GM23338 (cell line): ENCODE results near the gene HLCS. TPM values are rescaled to one million over a fixed set of nuclear protein-coding genes. Genes with fewer than 3 reads are reported as not detected.

Experiments
- ATAC-seq: fragments of 200-7000 bp; cut with Tn5 transposase; 3 replicates; pipeline ENCODE4 v1.9.1; 2020
- DNase-seq: peaks from one replicate; pipeline ENCODE4 v3.0.0-alpha.2; 2015; ENCODE audit warnings: low spot score
- H2AFZ ChIP-seq: fragments of 200-600 bp; sonication (generic); 2 replicates; pipeline ENCODE4 v1.8.0; 2016; ENCODE audit warnings: antibody characterized with exemption, mild to moderate bottlenecking, moderate library complexity
- H3F3A ChIP-seq: fragments of 200-600 bp; sonication (generic); replicated peaks from 2 replicates; pipeline ENCODE4 v1.8.0; 2017; ENCODE audit warnings: antibody characterized with exemption, mixed run types, low read depth
- H3K27ac ChIP-seq: fragments of 200-600 bp; sonication (generic); 2 replicates; pipeline ENCODE4 v1.6.1; 2016; ENCODE audit warnings: low read depth
- H3K27me3 ChIP-seq: fragments of 200-600 bp; sonication (generic); 2 replicates; pipeline ENCODE4 v1.8.0; 2016; ENCODE audit warnings: mild to moderate bottlenecking, mixed run types, moderate library complexity; ENCODE audit not compliant: insufficient read depth
- H3K36me3 ChIP-seq: fragments of 200-600 bp; sonication (generic); 2 replicates; pipeline ENCODE4 v1.8.0; 2016; ENCODE audit warnings: mild to moderate bottlenecking; ENCODE audit not compliant: insufficient read depth
- H3K4me1 ChIP-seq: fragments of 200-600 bp; sonication (generic); 2 replicates; pipeline ENCODE4 v1.8.0; 2016; ENCODE audit warnings: mild to moderate bottlenecking, moderate library complexity; ENCODE audit not compliant: insufficient read depth
- H3K4me2 ChIP-seq: fragments of 200-600 bp; sonication (generic); 2 replicates; pipeline ENCODE4 v1.7.1; 2017; ENCODE audit warnings: mixed run types
- H3K4me3 ChIP-seq: fragments of 200-600 bp; sonication (generic); 2 replicates; pipeline ENCODE4 v1.6.1; 2016; ENCODE audit warnings: mixed run types
- H3K79me2 ChIP-seq: fragments of 200-600 bp; sonication (generic); replicated peaks from 2 replicates; pipeline ENCODE4 v1.8.0; 2017; ENCODE audit warnings: mild to moderate bottlenecking; ENCODE audit not compliant: insufficient read depth
- H3K9me2 ChIP-seq: fragments of 200-600 bp; sonication (generic); 2 replicates; pipeline ENCODE4 v1.8.0; 2017; ENCODE audit not compliant: insufficient read depth
- H4K20me1 ChIP-seq: fragments of 200-600 bp; sonication (generic); replicated peaks from 2 replicates; pipeline ENCODE4 v1.8.0; 2017; ENCODE audit warnings: mild to moderate bottlenecking; ENCODE audit not compliant: insufficient read depth
- H3K27ac Mint-ChIP-seq: 2 replicates; pipeline ENCODE4 v1.8.0; 2020; ENCODE audit warnings: inconsistent platforms, mild to moderate bottlenecking, moderate library complexity, mixed read lengths
- H3K27me3 Mint-ChIP-seq: 3 replicates; pipeline ENCODE4 v1.8.0; 2022; ENCODE audit warnings: low read depth, mild to moderate bottlenecking, moderate library complexity, mixed read lengths, inconsistent platforms; ENCODE audit not compliant: insufficient read depth, poor library complexity
- H3K36me3 Mint-ChIP-seq: 3 replicates; pipeline ENCODE4 v1.8.0; 2021; ENCODE audit warnings: low read depth, mild to moderate bottlenecking, inconsistent platforms, moderate library complexity, mixed read lengths
- H3K4me1 Mint-ChIP-seq: 3 replicates; pipeline ENCODE4 v1.8.0; 2020; ENCODE audit warnings: mild to moderate bottlenecking, inconsistent platforms, mixed read lengths
- H3K4me3 Mint-ChIP-seq: 3 replicates; pipeline ENCODE4 v1.8.0; 2021; ENCODE audit warnings: moderate library complexity, mild to moderate bottlenecking, inconsistent platforms, mixed read lengths
- H3K9me3 Mint-ChIP-seq: 3 replicates; pipeline ENCODE4 v1.8.0; 2020; ENCODE audit warnings: moderate library complexity, mild to moderate bottlenecking, inconsistent platforms, mixed read lengths
- CREB1 ChIP-seq: fragments of 250-450 bp; sonication (Bioruptor Pico); IDR thresholded peaks from 2 replicates; pipeline ENCODE4 v1.5.0; 2020; ENCODE audit warnings: low read depth, mild to moderate bottlenecking, moderate library complexity
- EZH2 ChIP-seq: fragments of 200-600 bp; sonication (generic); IDR thresholded peaks from one replicate; pipeline ENCODE4 v1.8.0; 2017; ENCODE audit warnings: antibody characterized with exemption, mild to moderate bottlenecking, low read depth; ENCODE audit not compliant: unreplicated experiment
- EZH2phosphoT487 ChIP-seq: fragments of 200-600 bp; sonication (generic); IDR thresholded peaks from one replicate; pipeline ENCODE4 v1.8.1; 2018; ENCODE audit warnings: antibody characterized with exemption; ENCODE audit not compliant: unreplicated experiment
- JUNB ChIP-seq: IDR thresholded peaks from one replicate; pipeline ENCODE4 v1.6.1; 2016; ENCODE audit warnings: antibody characterized with exemption; ENCODE audit not compliant: unreplicated experiment
- NANOG ChIP-seq: IDR thresholded peaks from 2 replicates; pipeline ENCODE4 v1.6.1; 2016; ENCODE audit warnings: antibody characterized with exemption, borderline replicate concordance
- POLR2AphosphoS5 ChIP-seq: IDR thresholded peaks from 2 replicates; pipeline ENCODE4 v1.6.1; 2016; ENCODE audit warnings: antibody characterized with exemption, low read depth
- REST ChIP-seq: IDR thresholded peaks from one replicate; pipeline ENCODE4 v1.6.1; 2018; ENCODE audit warnings: antibody characterized with exemption; ENCODE audit not compliant: unreplicated experiment
- STAT1 ChIP-seq: IDR thresholded peaks from one replicate; pipeline ENCODE4 v1.6.1; 2016; ENCODE audit warnings: antibody characterized with exemption; ENCODE audit not compliant: unreplicated experiment
- ZNF114 ChIP-seq: fragments of 250-450 bp; sonication (Bioruptor Pico); IDR thresholded peaks from 2 replicates; pipeline ENCODE4 v1.5.0; 2020; ENCODE audit warnings: mild to moderate bottlenecking, moderate library complexity
- ZNF331 ChIP-seq: fragments of 250-450 bp; sonication (Bioruptor Pico); IDR thresholded peaks from 2 replicates; pipeline ENCODE4 v1.5.0; 2020; ENCODE audit warnings: low read depth, mild to moderate bottlenecking, moderate library complexity
- ZNF462 ChIP-seq: fragments of 250-450 bp; sonication (Bioruptor Pico); IDR thresholded peaks from 2 replicates; pipeline ENCODE4 v1.5.0; 2020; ENCODE audit warnings: mild to moderate bottlenecking, moderate library complexity
- polyA plus RNA-seq: library from polyadenylated mRNA; unstranded; fragments of >200 nt; fragmentation: Nextera tagmentation; extraction: Ambion mirVana; gene quantifications from 2 replicates; pipeline ENCODE4 v1.2.1, GENCODE V29; 2016
- total RNA-seq: library from RNA; depleted of rRNA; stranded (reverse); fragments of >200 nt; shearing (Covaris generic); gene quantifications from 2 replicates; pipeline ENCODE4 v1.2.3, GENCODE V29; 2014
- TF ChIP-seq, protein P1 (sequence below): IDR thresholded peaks from 2 replicates; pipeline ENCODE4 v1.6.1; 2016; ENCODE audit warnings: antibody characterized with exemption
- TF ChIP-seq, protein P2 (sequence below), 2 experiments: fragments of 200-600 bp in 1 of 2; sonication (generic) in 1 of 2; conservative IDR thresholded peaks; 2 replicates each; pipeline versions ENCODE4 v1.5.1 to v1.6.1; 2016 to 2017; ENCODE audit warnings: antibody characterized with exemption in 2 of 2, low read depth in 2 of 2, mild to moderate bottlenecking in 2 of 2, moderate library complexity in 1 of 2

The HLCS gene
- total and polyA plus RNA-seq, 2 experiments from 2014 or later, result 6.1 to 14.7 TPM

- H2AFZ ChIP-seq, result no peak overlapping the region
- no peak for ATAC-seq
- H3K27ac ChIP-seq, result no peak overlapping the region
- H3F3A ChIP-seq, result no peaks in the 10 kb centered on the region
- no peaks in the 10 kb centered on the region for H3K36me3 ChIP-seq
- TF ChIP-seq, protein P1, sequence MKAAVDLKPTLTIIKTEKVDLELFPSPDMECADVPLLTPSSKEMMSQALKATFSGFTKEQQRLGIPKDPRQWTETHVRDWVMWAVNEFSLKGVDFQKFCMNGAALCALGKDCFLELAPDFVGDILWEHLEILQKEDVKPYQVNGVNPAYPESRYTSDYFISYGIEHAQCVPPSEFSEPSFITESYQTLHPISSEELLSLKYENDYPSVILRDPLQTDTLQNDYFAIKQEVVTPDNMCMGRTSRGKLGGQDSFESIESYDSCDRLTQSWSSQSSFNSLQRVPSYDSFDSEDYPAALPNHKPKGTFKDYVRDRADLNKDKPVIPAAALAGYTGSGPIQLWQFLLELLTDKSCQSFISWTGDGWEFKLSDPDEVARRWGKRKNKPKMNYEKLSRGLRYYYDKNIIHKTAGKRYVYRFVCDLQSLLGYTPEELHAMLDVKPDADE, result no peak
- TF ChIP-seq JUNB, result no peak
- no peak for TF ChIP-seq REST
- TF ChIP-seq, protein P2, sequence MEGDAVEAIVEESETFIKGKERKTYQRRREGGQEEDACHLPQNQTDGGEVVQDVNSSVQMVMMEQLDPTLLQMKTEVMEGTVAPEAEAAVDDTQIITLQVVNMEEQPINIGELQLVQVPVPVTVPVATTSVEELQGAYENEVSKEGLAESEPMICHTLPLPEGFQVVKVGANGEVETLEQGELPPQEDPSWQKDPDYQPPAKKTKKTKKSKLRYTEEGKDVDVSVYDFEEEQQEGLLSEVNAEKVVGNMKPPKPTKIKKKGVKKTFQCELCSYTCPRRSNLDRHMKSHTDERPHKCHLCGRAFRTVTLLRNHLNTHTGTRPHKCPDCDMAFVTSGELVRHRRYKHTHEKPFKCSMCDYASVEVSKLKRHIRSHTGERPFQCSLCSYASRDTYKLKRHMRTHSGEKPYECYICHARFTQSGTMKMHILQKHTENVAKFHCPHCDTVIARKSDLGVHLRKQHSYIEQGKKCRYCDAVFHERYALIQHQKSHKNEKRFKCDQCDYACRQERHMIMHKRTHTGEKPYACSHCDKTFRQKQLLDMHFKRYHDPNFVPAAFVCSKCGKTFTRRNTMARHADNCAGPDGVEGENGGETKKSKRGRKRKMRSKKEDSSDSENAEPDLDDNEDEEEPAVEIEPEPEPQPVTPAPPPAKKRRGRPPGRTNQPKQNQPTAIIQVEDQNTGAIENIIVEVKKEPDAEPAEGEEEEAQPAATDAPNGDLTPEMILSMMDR (conservative IDR thresholded peaks at IDR 0.05; ENCODE audit: low read depth in 2 of 2), result no peak
- no peak for TF ChIP-seq CREB1 (CRISPR knock-in tag)
- TF ChIP-seq STAT1, result no peak
- no peak for TF ChIP-seq EZH2phosphoT487
- no peak for TF ChIP-seq ZNF114 (CRISPR knock-in tag)
- TF ChIP-seq NANOG, result no peak
- TF ChIP-seq POLR2AphosphoS5, result no peak
- no peak for TF ChIP-seq ZNF331 (CRISPR knock-in tag)
- TF ChIP-seq ZNF462, result no peak
- no peak for TF ChIP-seq EZH2
- no peaks in the 10 kb centered on the region for H3K79me2 ChIP-seq
- no peak for DNase-seq
- Mint-ChIP-seq H3K27me3 (no peaks in the 10 kb centered on the region), H3K36me3 (no peaks in the 10 kb centered on the region), H3K4me3 (no peak overlapping the region), H3K4me1 (no peaks in the 10 kb centered on the region), H3K9me3 (no peaks in the 10 kb centered on the region), H3K27ac (no peak overlapping the region)
- no peak overlapping the region for H3K4me2 ChIP-seq
- no peak overlapping the region for H3K4me3 ChIP-seq
- H3K4me1 ChIP-seq, result no peaks in the 10 kb centered on the region; the same call in 1 of the 2 replicates
- H3K27me3 ChIP-seq, result no peaks in the 10 kb centered on the region
- no peaks in the 10 kb centered on the region for H3K9me2 ChIP-seq
- no peaks in the 10 kb centered on the region for H4K20me1 ChIP-seq
Observed at GRCh38 chr21:36847189-36847588, 119.3 kb downstream of the HLCS start.
